Tibial artery (tissue), 4 donors: ENCODE measurements around the gene FOXJ3.
A peak's percentile ranks its signal among the peaks of the same experiment; 100 is the strongest.

Source experiments
- DNase-seq, 2 donors: peaks; one replicate each; pipeline ENCODE4 v3.0.0-alpha.2; 2019
- H3K27ac ChIP-seq, 2 donors: fragments of 200-600 bp; sonication (generic) in 1 of 2; 1 replicate in 1 of 2; 2 replicates in 1 of 2; pipeline ENCODE4 v1.5.1; 2018 to 2019; ENCODE audit warnings: mild to moderate bottlenecking in 1 of 2
- H3K27me3 ChIP-seq, 2 donors: fragments of 200-600 bp; sonication (generic) in 1 of 2; one replicate each; pipeline versions ENCODE4 v1.5.1 to v1.6.0; 2016 to 2019
- H3K36me3 ChIP-seq, 3 donors: fragments of 200-600 bp; sonication (generic) in 2 of 3; one replicate each; pipeline ENCODE4 v1.5.1; 2016 to 2019; ENCODE audit warnings: mild to moderate bottlenecking in 2 of 3
- H3K4me1 ChIP-seq, 4 donors: fragments of 200-600 bp; sonication (generic) in 2 of 4; 1 replicate in 3 of 4; 2 replicates in 1 of 4; pipeline ENCODE4 v1.5.1; 2016 to 2019
- H3K4me3 ChIP-seq, 2 donors: fragments of 200-600 bp; sonication (generic) in 1 of 2; 1 replicate in 1 of 2; 2 replicates in 1 of 2; pipeline ENCODE4 v1.5.1; 2018 to 2019; ENCODE audit warnings: mild to moderate bottlenecking in 2 of 2
- H3K9me3 ChIP-seq, 3 donors: fragments of 200-600 bp; sonication (generic) in 1 of 3; one replicate each; pipeline ENCODE4 v1.5.1; 2016 to 2019
- CTCF ChIP-seq, 2 experiments: fragments of 200-600 bp in 1 of 2; fragments of 450-650 bp in 1 of 2; IDR thresholded peaks; one replicate each; pipeline ENCODE4 v1.5.1; 2017 to 2019; ENCODE audit warnings: antibody characterized with exemption in 2 of 2, mild to moderate bottlenecking in 1 of 2, moderate library complexity in 1 of 2
- intact Hi-C: fragments of 100-400 bp; cut with DNase I; formaldehyde crosslinking; loops from one replicate; pipeline ENCODE4 v1.15.0; 2023; ENCODE audit warnings: low total_unique reads

The FOXJ3 gene

GRCh38 chr1:42176902-42177519 lies 158.0 kb downstream of the FOXJ3 start:
- no peaks in the 10 kb centered on the region for H3K27me3 ChIP-seq
- peaks cover 0 to 30% (median 14%) of the 10 kb centered on the region in 4 donors for H3K4me1 ChIP-seq
- peaks cover 5 to 14% (median 13%) of the 10 kb centered on the region in 3 donors for H3K36me3 ChIP-seq
- DNase-seq, result no peak
- no peak overlapping the region for H3K27ac ChIP-seq
- H3K4me3 ChIP-seq, result no peak overlapping the region
- TF ChIP-seq CTCF (IDR thresholded peaks at IDR 0.05), result peak; percentile 56 to 59
- no peaks in the 10 kb centered on the region for H3K9me3 ChIP-seq
- intact Hi-C loops, result loop anchor here (10.0 kb wide), 1 partner anchor 158 kb away; the partner anchor contains the start of gene FOXJ3

- H3K27ac ChIP-seq, result no peak overlapping the region
- peaks cover 0 to 30% (median 14%) of the 10 kb centered on the region in 4 donors for H3K4me1 ChIP-seq
- no peak overlapping the region for H3K4me3 ChIP-seq
- intact Hi-C loops, result loop anchor here (10.0 kb wide), 1 partner anchor 159 kb away; the partner anchor contains the start of gene FOXJ3
- no peak for TF ChIP-seq CTCF (IDR thresholded peaks at IDR 0.05)
- H3K9me3 ChIP-seq, result no peaks in the 10 kb centered on the region
- H3K36me3 ChIP-seq, result peaks cover 0 to 9% (median 5%) of the 10 kb centered on the region in 3 donors
- no peaks in the 10 kb centered on the region for H3K27me3 ChIP-seq
- no peak for DNase-seq
These were observed 159.6 kb downstream of the FOXJ3 start for GRCh38 chr1:42175314-42176054.

- no peak for DNase-seq
- H3K9me3 ChIP-seq, result no peaks in the 10 kb centered on the region
- intact Hi-C loops, result loop anchor here (5.0 to 10.0 kb wide), 2 partner anchors 161 to 602 kb away; partner anchors contain the start of gene FOXJ3
- no peak for TF ChIP-seq CTCF (IDR thresholded peaks at IDR 0.05)
- peaks cover 0 to 5% (median 0%) of the 10 kb centered on the region in 3 donors for H3K36me3 ChIP-seq
- no peak overlapping the region for H3K27ac ChIP-seq
- H3K4me3 ChIP-seq, result no peak overlapping the region
- peaks cover 0 to 19% (median 9%) of the 10 kb centered on the region in 4 donors for H3K4me1 ChIP-seq
- H3K27me3 ChIP-seq, result no peaks in the 10 kb centered on the region
These were observed 160.9 kb downstream of the FOXJ3 start for GRCh38 chr1:42173961-42174735.

- H3K36me3 ChIP-seq, result peaks cover 0 to 5% (median 0%) of the 10 kb centered on the region in 3 donors
- peaks cover 0 to 5% of the 10 kb centered on the region in 2 donors for H3K27me3 ChIP-seq
- intact Hi-C loops, result loop anchor here (5.0 to 10.0 kb wide), 2 partner anchors 161 to 601 kb away; partner anchors contain the start of gene FOXJ3
- H3K4me1 ChIP-seq, result peaks cover 0 to 18% (median 5%) of the 10 kb centered on the region in 4 donors
- no peaks in the 10 kb centered on the region for H3K9me3 ChIP-seq
- H3K27ac ChIP-seq, result no peak overlapping the region
- DNase-seq, result no peak
- no peak overlapping the region for H3K4me3 ChIP-seq
- peak; percentile 83 to 92 for TF ChIP-seq CTCF (IDR thresholded peaks at IDR 0.05)
These were observed 161.7 kb downstream of the FOXJ3 start for GRCh38 chr1:42173155-42173933.
